K562 (cell line): Measurements from ENCODE around the gene MITF. TPM values are rescaled to one million over a fixed set of nuclear protein-coding genes. Genes with fewer than 3 reads are reported as not detected.

Experiments used
- ATAC-seq: fragments of 200-7000 bp; cut with Tn5 transposase; 3 replicates; pipeline ENCODE4 v1.9.1; 2020; ENCODE audit warnings: moderate library complexity
- BruUV-seq: library from RNA; stranded (reverse); fragments of 400-500 nt; replicated peaks from 2 replicates; lab custom pipeline; 2021; lab: Mats Ljungman, UMichigan
- CTCF ChIA-PET: fragments of 300-600 bp; formaldehyde crosslinking; extraction: SDS; loops from one replicate; lab custom pipeline; 2021; ENCODE audit warnings: low intra/inter-chr PET ratio; lab: Yijun Ruan, JAX
- POLR2A ChIA-PET: fragments of 300-600, 350-650 bp; sonication (Branson Sonifier 250); formaldehyde crosslinking; extraction: SDS; loops from one replicate; lab custom pipeline; 2021; ENCODE audit warnings: antibody characterized with exemption, inconsistent platforms; lab: Yijun Ruan, JAX
- DNase-seq, 4 experiments: peaks; one replicate each; pipeline versions ENCODE4 v3.0.0 to v3.0.0-alpha.2; 2011 to 2018; ENCODE audit warnings: low spot score in 3 of 4, mixed read lengths in 3 of 4; ENCODE audit errors: extremely low read depth in 1 of 4
- FAIRE-seq: peaks from 2 replicates; lab custom pipeline; 2011; peaks lifted over from hg19 to GRCh38; lab: Jason Lieb, UNC
- H2AFZ ChIP-seq: 2 replicates; pipeline ENCODE4 v1.6.0; 2011; ENCODE audit warnings: low read depth, low read length, control low read depth, inconsistent platforms
- H3K27ac ChIP-seq: fragments of 200-600 bp; 3 replicates; pipeline ENCODE4 v1.8.0; 2011; ENCODE audit warnings: low read depth, mild to moderate bottlenecking, control low read depth, inconsistent platforms, low read length, moderate library complexity, mixed read lengths; ENCODE audit errors: extremely low read depth
- H3K27me3 ChIP-seq, 2 experiments: fragments of 300-600 bp in 1 of 2; 2 replicates in 1 of 2; 3 replicates in 1 of 2; pipeline versions ENCODE4 v1.6.0 to v1.8.0; 2011; ENCODE audit warnings: inconsistent platforms in 2 of 2, low read length in 2 of 2, mild to moderate bottlenecking in 1 of 2, mixed read lengths in 1 of 2, moderate library complexity in 1 of 2; ENCODE audit not compliant: control insufficient read depth in 2 of 2, insufficient read depth in 2 of 2
- H3K36me3 ChIP-seq: fragments of 300-600 bp; 3 replicates; pipeline ENCODE4 v1.8.0; 2011; ENCODE audit warnings: mild to moderate bottlenecking, low read length, inconsistent platforms; ENCODE audit not compliant: control insufficient read depth, insufficient read depth
- H3K4me1 ChIP-seq, 2 experiments: fragments of 200-600 bp in 1 of 2; replicated peaks in 1 of 2; 2 replicates in 1 of 2; 3 replicates in 1 of 2; pipeline versions ENCODE4 v1.5.1 to v1.8.0; 2011; ENCODE audit warnings: inconsistent platforms in 2 of 2, low read length in 2 of 2, mild to moderate bottlenecking in 1 of 2, mixed read lengths in 1 of 2, moderate library complexity in 1 of 2; ENCODE audit not compliant: control insufficient read depth in 2 of 2, insufficient read depth in 2 of 2
- H3K4me2 ChIP-seq: 2 replicates; pipeline ENCODE4 v1.6.1; 2011; ENCODE audit warnings: low read length, control low read depth, inconsistent platforms, mixed read lengths; ENCODE audit not compliant: insufficient read depth
- H3K4me3 ChIP-seq: fragments of 200-600 bp; sonication (generic), shearing (Covaris generic); 2 replicates; pipeline ENCODE4 v1.5.1; 2016; ENCODE audit warnings: control low read depth, inconsistent platforms
- H3K79me2 ChIP-seq: fragments of 200-600 bp; 3 replicates; pipeline ENCODE4 v1.8.0; 2011; ENCODE audit warnings: low read length, inconsistent platforms; ENCODE audit not compliant: control insufficient read depth, insufficient read depth
- H3K9ac ChIP-seq, 2 experiments: 2 replicates each; pipeline versions ENCODE4 v1.6.0 to v1.6.1; 2011; ENCODE audit warnings: low read depth in 2 of 2, low read length in 2 of 2, control low read depth in 1 of 2, inconsistent platforms in 1 of 2, mild to moderate bottlenecking in 1 of 2, mixed read lengths in 1 of 2; ENCODE audit not compliant: insufficient read depth in 1 of 2
- H3K9me1 ChIP-seq: one replicate; pipeline ENCODE4 v1.6.0; 2011; ENCODE audit warnings: inconsistent platforms, mild to moderate bottlenecking, low read length, moderate library complexity; ENCODE audit not compliant: control insufficient read depth, insufficient read depth
- H3K9me3 ChIP-seq: replicated peaks from 2 replicates; pipeline ENCODE4 v1.5.1; 2011; ENCODE audit warnings: low read depth, low read length, inconsistent platforms; ENCODE audit not compliant: control insufficient read depth, insufficient read depth
- H4K20me1 ChIP-seq: replicated peaks from 2 replicates; pipeline ENCODE4 v1.6.1; 2011; ENCODE audit warnings: low read length, inconsistent platforms, mixed read lengths; ENCODE audit not compliant: control insufficient read depth, insufficient read depth
- ARID1B ChIP-seq: fragments of 450-650 bp; IDR thresholded peaks from 2 replicates; pipeline ENCODE4 v1.6.1; 2016; ENCODE audit warnings: antibody characterized with exemption, mild to moderate bottlenecking, inconsistent platforms
- ATF6 ChIP-seq: sonication (generic); formaldehyde crosslinking; IDR thresholded peaks from 2 replicates; pipeline ENCODE4 v1.4.0; 2020; ENCODE audit warnings: mild to moderate bottlenecking, missing genetic modification reagents
- CHCHD3 ChIP-seq: fragments of 250-450 bp; sonication (Bioruptor Pico); IDR thresholded peaks from 2 replicates; pipeline ENCODE4 v2.1.2; 2022; ENCODE audit warnings: mild to moderate bottlenecking
- CTBP1 ChIP-seq: fragments of 450-650 bp; IDR thresholded peaks from 2 replicates; pipeline ENCODE4 v1.6.1; 2016; ENCODE audit warnings: borderline replicate concordance
- FOS ChIP-seq: IDR thresholded peaks from 3 replicates; pipeline ENCODE4 v1.6.1; 2011; ENCODE audit not compliant: insufficient read length; ENCODE audit errors: extremely low read depth
- FOSL1 ChIP-seq: fragments of 200-800 bp; sonication (Bioruptor generic); conservative IDR thresholded peaks from 2 replicates; pipeline ENCODE4 v1.6.1; 2016; ENCODE audit warnings: missing genetic modification characterization, missing compliant biosample characterization
- GATA2 ChIP-seq: sonication (generic); formaldehyde crosslinking; IDR thresholded peaks from 2 replicates; pipeline ENCODE4 v1.4.0; 2020; ENCODE audit warnings: mild to moderate bottlenecking, missing genetic modification reagents
- GTF2A2 ChIP-seq: IDR thresholded peaks from 2 replicates; pipeline ENCODE4 v1.6.1; 2016; ENCODE audit warnings: mild to moderate bottlenecking, missing genetic modification characterization, missing compliant biosample characterization
- NR2F6 ChIP-seq: fragments of 450-650 bp; formaldehyde crosslinking; IDR thresholded peaks from 2 replicates; pipeline ENCODE4 v1.4.0; 2020; ENCODE audit warnings: mild to moderate bottlenecking
- PBX2 ChIP-seq, 2 experiments: IDR thresholded peaks in 1 of 2; conservative IDR thresholded peaks in 1 of 2; 2 replicates each; pipeline ENCODE4 v1.6.1; 2016; ENCODE audit warnings: low read depth in 2 of 2, mild to moderate bottlenecking in 1 of 2, missing compliant biosample characterization in 1 of 2, missing genetic modification characterization in 1 of 2, moderate library complexity in 1 of 2
- POLR2AphosphoS2 ChIP-seq: IDR thresholded peaks from 2 replicates; pipeline ENCODE4 v1.6.1; 2012; ENCODE audit warnings: low read length, improper control_type of control experiment
- RAD51 ChIP-seq: fragments of 450-650 bp; IDR thresholded peaks from 2 replicates; pipeline ENCODE4 v1.7.1; 2016; ENCODE audit warnings: low read depth, mild to moderate bottlenecking, borderline replicate concordance
- SMARCA4 ChIP-seq: fragments of 450-650 bp; IDR thresholded peaks from 2 replicates; pipeline ENCODE4 v1.6.1; 2016
- TCF7 ChIP-seq: sonication (generic); IDR thresholded peaks from 2 replicates; pipeline ENCODE4 v1.6.1; 2016; ENCODE audit warnings: antibody characterized with exemption, borderline replicate concordance
- TCF7L2 ChIP-seq: fragments of 150-350 bp; IDR thresholded peaks from 2 replicates; pipeline ENCODE4 v1.6.1; 2016; ENCODE audit warnings: low read depth, mild to moderate bottlenecking, low read length, moderate library complexity
- USF2 ChIP-seq: sonication (generic); formaldehyde crosslinking; IDR thresholded peaks from 2 replicates; pipeline ENCODE4 v1.5.0; 2020; ENCODE audit warnings: missing genetic modification reagents
- ZNF24 ChIP-seq: fragments of 450-650 bp; IDR thresholded peaks from 2 replicates; pipeline ENCODE4 v1.6.1; 2016
- ZNF282 ChIP-seq: sonication (generic); formaldehyde crosslinking; IDR thresholded peaks from 2 replicates; pipeline ENCODE4 v1.8.1; 2023; ENCODE audit warnings: missing genetic modification reagents
- ZNF384 ChIP-seq: IDR thresholded peaks from 2 replicates; pipeline ENCODE4 v1.6.1; 2012; ENCODE audit warnings: low read depth, low read length, improper control_type of control experiment
- WGBS: fragments of 100-300 bp; shearing (Covaris generic); methylation state at CpG from one replicate; pipeline ENCODE4 v1.1.6; 2016; ENCODE audit warnings: low coverage, mixed read lengths; ENCODE audit not compliant: insufficient coverage; ENCODE audit errors: missing lambda C conversion rate; 5-methylcytosine and 5-hydroxymethylcytosine counted together
- in situ Hi-C: fragments of 300-500 bp; cut with MboI; formaldehyde crosslinking; loops from 4 replicates; pipeline ENCODE4 v1.15.0; 2018; ENCODE audit warnings: inconsistent platforms, mixed read lengths
- intact Hi-C: fragments of 100-400 bp; cut with micrococcal nuclease; formaldehyde crosslinking; loops from 2 replicates; pipeline ENCODE4 v1.14.2; 2022
- polyA plus RNA-seq, 8 experiments: library from polyadenylated mRNA; depleted of rRNA in 4 of 8; stranded (reverse) in 5 of 8; unstranded in 3 of 8; fragments of >200 nt; fragmentation: Nextera tagmentation in 2 of 8; fragmentation: Illumina TruSeq in 1 of 8; extraction: Ambion mirVana in 2 of 8; extraction: Trizol in 1 of 8; gene quantifications; 2 replicates each; pipeline versions ENCODE4 v1.2.1 to v1.2.3, GENCODE V29; 2011 to 2014; ENCODE audit warnings: inconsistent platforms in 1 of 8, missing spikeins in 1 of 8
- total RNA-seq, 7 experiments: library from RNA; depleted of rRNA in 6 of 7; stranded (reverse); fragments of >200 nt in 6 of 7; fragmentation: Illumina TruSeq in 2 of 7; extraction: Trizol in 2 of 7; gene quantifications; 2 replicates each; pipeline versions ENCODE4 v1.2.1 to v1.2.3, GENCODE V29; 2011 to 2021; ENCODE audit warnings: low replicate concordance in 1 of 7

MITF gene
- total and polyA plus RNA-seq, 9 of the 15 experiments (the other 6 are each of a cell fraction or from before 2014, with no cell fraction given): 5.6 to 14.9 (median 11.1) TPM

GRCh38 chr3:69784954-69785514, 45.8 kb downstream of the MITF start:
- ChIA-PET CTCF (no interaction called here), POLR2A (interaction anchor here (0.6 to 1.3 kb wide), 4 partner anchors 9 to 845 kb away, joined by 3 to 4 read pairs (median 3); no protein-coding TSS in a partner anchor)
- no TSS peak for BruUV-seq
- TF ChIP-seq ZNF24: no peak
- TF ChIP-seq TCF7L2: no peak
- peak; percentile 46; the same call in 1 of the 2 replicates for TF ChIP-seq GATA2 (CRISPR knock-in tag)
- no peak for TF ChIP-seq ZNF282 (CRISPR knock-in tag)
- peak; percentile 29; the same call in 1 of the 2 replicates for TF ChIP-seq CTBP1
- peak; percentile 41; the same call in 1 of the 2 replicates for TF ChIP-seq SMARCA4
- TF ChIP-seq POLR2AphosphoS2: no peak
- peak; percentile 73 for TF ChIP-seq RAD51
- TF ChIP-seq FOS: no peak
- peak; percentile 66 for TF ChIP-seq ZNF384
- no peak for TF ChIP-seq ATF6
- peak; percentile 67 for TF ChIP-seq USF2 (CRISPR knock-in tag)
- no peak for TF ChIP-seq NR2F6 (CRISPR knock-in tag)
- no peak for TF ChIP-seq PBX2 (CRISPR knock-in tag; IDR thresholded peaks at IDR 0.05; ENCODE audit: low read depth)
- 0 out of 2 replicates have a peak, but pooled peaks have one; percentile 21 for TF ChIP-seq PBX2 (tag; conservative IDR thresholded peaks at IDR 0.05; ENCODE audit: low read depth)
- no peak for TF ChIP-seq GTF2A2
- no peak for TF ChIP-seq TCF7
- TF ChIP-seq ARID1B: peak; percentile 46
- TF ChIP-seq CHCHD3: no peak
- TF ChIP-seq FOSL1 (tag): peak; percentile 69

More at GRCh38 chr3:69784954-69785514, 45.8 kb downstream of the MITF start:
- H3K4me2 ChIP-seq: peak overlapping the region; percentile 53
- no peak overlapping the region for H3K4me3 ChIP-seq
- no peaks in the 10 kb centered on the region for H3K27me3 ChIP-seq
- H3K9me1 ChIP-seq: peaks cover 3% of the 10 kb centered on the region
- peaks cover 75% of the 10 kb centered on the region for H3K79me2 ChIP-seq
- H3K4me1 ChIP-seq: peaks cover 8 to 41% of the 10 kb centered on the region in 2 experiments; a peak in 4 of 5 replicates
- peak; percentile 80 for ATAC-seq
- H3K27ac ChIP-seq: no peak overlapping the region
- FAIRE-seq: no peak
- H2AFZ ChIP-seq: no peak overlapping the region
- in situ Hi-C loops: no loop called here
- peaks cover 3% of the 10 kb centered on the region; the same call in 1 of the 3 replicates for H3K36me3 ChIP-seq
- 8% methylated on average over 7 of the region's 7 CpGs for WGBS
- peak overlapping the region; percentile 28 to 66; a peak in 3 of 4 replicates for H3K9ac ChIP-seq
- no peaks in the 10 kb centered on the region for H4K20me1 ChIP-seq
- intact Hi-C loops: no loop called here
- H3K9me3 ChIP-seq: no peaks in the 10 kb centered on the region
- peak in 2 of 4 experiments; percentile 34 to 57 for DNase-seq
